GM21381 (cell line): ENCODE data around the gene VIPR1.
"Not testable (repeated sequence)": the region's sequence is repeated elsewhere in the genome, so short reads cannot be mapped to it uniquely, and the experiment has no call there.

Experiments used
- ATAC-seq: cut with Tn5 transposase; IDR thresholded peaks from one replicate; pipeline ENCODE4 v1.9.1; 2021; ENCODE audit warnings: mild to moderate bottlenecking, moderate library complexity; ENCODE audit not compliant: unreplicated experiment

The VIPR1 gene

DNA sequence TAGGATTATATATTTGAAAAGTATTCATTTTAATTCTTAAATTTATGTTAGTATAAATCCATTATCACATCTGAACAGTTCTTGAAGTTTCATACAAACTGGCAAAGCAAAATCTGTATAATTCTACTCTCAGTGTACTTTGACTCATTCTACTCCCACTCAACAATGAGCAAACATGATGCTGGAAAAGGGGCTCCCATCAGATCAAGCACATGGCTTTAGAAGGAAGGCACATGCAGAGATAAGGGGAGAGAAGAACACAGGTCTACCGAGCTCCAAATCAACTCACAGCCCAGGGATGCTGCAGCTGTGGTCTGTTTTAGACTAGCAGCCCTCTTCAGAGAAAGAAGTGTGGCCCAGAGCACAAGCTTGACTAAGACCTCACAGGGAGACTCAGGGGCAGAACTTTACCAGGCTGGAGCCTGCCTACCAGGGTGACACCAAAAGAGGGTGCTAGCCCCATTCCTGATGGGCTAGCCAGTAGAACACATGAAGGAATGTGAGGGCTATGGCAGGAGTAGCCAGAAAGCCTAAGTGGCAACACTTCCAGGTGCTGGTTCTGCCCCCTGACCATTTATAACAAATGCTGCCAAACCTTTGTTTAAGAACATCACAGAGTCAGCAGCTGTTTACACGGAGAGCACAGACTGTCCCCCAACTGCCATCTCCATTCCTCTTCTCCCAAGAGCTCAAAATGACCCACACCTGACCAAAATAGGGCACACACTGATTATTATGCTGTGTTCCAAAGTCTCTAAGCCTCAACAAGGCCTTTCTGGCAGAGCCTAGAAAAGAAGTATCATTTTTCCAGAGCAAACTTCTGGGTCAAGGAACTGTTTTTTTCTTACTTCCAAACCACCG lies 59.8 kb downstream of the VIPR1 start:
- no peak for ATAC-seq

DNA sequence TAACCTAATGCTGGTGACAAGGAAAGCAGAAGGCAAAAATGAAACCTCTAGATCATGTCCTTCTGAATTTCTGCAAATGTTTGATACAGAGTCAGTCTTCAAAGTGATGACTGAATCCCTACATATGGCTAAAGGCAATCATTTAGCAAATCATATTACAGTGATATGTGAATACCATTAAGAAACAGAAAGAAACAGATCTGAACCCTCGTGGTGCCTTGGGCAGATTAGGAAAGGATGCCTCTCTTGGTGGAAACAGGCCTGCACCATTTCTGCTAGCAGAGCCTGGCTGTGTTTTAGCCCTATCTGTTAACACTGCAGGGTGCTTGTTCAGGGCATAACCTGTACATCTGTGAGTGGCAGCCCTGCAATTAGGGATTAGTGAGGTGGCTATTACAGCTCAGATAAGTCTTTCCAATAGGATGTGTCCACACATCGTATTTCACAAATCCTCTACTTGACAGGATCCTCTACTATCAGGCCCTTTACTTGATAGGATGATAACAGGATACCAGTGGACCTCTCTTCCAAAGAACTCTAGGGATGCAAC lies 67.2 kb downstream of the VIPR1 start:
- ATAC-seq: no peak

DNA sequence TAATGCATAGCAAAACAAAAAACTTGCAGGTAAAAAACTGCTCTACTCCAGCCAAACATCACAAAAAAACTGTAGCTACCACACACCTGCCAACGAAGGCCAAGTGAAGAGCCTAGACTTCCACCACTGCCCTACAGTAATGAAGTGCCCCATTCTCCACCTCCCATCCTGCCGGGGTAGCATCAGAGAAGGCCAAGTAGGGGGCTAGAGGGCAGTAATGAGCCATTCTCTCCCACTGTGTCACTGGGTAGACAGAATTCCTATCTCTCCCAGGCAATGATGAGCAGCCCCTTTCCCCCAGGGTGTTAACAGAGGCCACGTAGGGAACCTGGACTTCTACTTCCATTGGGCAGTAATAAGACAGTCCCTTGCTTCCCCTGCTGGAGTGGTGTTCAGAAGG lies 69.8 kb downstream of the VIPR1 start:
- no peak for ATAC-seq

DNA sequence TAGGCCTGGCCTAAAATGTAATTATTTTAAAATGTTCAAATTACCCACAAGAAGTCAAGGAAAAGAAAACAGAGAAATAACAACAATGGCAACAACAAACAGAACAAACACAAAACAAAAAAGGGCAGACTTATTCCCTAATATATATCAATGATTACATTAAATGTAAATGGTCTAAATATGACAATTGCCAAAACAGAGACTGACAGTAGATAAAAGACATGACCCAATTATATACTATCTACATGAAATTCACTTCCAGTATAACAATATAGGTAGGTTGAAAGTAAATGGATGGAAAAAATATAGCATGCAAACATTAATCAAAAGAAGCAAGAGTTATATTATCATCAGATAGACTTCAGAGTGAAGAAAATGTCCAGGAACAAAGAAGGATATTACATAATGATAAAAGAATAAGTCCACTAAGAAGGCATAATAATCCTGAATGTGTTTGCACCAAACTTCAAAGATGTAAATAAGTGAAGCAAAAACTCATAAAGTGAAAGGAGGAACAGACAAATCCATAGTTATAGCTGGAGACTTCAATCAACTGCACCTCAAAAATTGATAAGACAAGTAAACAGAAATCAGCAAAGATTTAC lies 72.8 kb downstream of the VIPR1 start:
- no peak for ATAC-seq

DNA sequence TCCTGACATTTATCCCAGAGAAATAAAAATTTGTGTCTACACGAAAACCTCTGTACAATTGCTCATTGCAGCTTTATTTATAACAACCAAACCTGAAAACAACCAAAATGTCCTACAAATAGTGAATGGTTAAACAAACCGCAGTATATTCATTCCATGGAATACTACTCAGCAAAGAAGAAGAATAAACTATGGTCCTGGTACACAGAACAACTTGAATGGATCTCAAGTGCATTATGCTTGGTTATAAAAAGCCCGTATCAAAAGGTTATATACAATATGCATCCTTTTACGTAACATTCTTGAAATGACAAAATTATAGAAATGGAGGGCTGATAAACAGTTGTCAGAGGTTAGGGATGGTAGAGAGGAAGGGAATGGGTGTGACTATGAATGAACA lies 75.6 kb downstream of the VIPR1 start:
- ATAC-seq: no peak

DNA sequence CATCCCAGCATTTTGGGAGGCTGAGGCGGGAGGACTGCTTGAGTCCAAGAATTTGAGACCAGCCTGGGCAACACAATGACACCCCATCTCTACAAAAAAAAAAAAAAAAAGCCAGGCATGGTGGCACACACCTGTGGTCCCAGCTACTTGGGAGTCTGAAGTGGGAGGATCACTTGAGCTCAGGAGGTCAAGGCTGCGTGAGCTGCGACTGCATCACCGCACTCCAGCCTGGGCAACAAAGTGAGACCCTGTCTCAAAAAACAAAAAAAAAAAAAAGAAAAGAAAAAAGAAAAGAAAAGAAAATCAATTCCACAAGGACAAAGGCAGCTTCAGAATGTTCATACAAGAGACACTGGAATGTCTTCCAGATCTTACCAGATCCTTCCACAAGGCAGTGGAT lies 76.9 kb downstream of the VIPR1 start:
- not testable (repeated sequence) for ATAC-seq

DNA sequence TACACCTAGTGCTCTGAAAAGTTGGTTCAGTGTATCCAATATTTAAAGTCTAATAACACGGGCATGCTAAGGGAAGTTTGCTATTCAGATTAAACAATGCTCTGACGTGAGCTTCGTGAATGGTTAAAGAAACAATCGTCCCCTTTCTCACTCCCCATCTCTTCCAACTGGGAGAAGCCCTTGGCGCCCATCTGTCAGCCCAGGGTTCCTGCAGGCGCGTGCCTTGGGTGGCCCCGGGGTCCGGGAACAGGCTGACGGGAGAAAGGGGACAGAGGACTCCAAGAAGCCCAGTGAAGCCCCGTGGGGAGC lies 78.9 kb downstream of the VIPR1 start:
- no peak for ATAC-seq

DNA sequence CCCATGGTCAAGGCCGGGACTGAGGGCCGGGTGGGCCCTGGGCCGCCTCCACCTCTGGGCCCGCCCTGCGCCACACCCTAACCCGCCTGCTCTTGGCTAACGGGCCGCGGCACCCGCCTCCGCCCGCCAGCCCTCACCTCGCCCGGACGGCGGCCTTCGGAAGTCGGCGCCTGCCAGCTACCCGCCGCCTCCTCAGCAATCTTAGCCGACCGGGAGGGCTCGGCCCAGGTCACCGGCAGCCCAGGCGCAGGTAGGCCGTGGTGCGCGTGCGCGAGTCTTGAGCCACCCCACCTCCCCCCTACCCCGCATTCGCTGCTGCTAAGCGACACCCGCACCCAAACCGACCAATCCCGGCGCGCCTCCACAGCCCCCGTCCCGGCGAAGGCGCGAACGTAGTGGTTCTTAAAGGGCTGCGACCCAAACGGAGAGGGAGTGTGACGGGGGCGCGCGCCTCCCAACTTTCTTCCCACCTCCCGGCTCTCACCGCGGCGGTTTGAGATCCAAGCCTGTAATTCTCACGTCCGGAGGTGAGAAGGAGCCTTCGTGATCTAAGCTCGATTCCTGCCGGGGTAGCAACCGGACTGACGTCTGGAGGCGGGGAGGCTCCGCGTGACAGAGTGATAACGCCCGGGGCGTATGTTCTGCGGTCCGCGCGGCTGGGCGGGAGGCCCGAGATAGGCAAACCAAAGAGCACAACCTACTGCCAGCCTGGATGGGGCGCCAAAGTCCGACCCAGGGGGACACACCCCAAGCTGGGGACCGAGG lies 79.4 kb downstream of the VIPR1 start, which contains the start of gene SEC22C:
SEC22C (minus strand) TSS at position 259 of the 765 bp plus-strand sequence. CDS start 12,921 bp downstream, outside the sequence.
- peak; percentile 90 for ATAC-seq

DNA sequence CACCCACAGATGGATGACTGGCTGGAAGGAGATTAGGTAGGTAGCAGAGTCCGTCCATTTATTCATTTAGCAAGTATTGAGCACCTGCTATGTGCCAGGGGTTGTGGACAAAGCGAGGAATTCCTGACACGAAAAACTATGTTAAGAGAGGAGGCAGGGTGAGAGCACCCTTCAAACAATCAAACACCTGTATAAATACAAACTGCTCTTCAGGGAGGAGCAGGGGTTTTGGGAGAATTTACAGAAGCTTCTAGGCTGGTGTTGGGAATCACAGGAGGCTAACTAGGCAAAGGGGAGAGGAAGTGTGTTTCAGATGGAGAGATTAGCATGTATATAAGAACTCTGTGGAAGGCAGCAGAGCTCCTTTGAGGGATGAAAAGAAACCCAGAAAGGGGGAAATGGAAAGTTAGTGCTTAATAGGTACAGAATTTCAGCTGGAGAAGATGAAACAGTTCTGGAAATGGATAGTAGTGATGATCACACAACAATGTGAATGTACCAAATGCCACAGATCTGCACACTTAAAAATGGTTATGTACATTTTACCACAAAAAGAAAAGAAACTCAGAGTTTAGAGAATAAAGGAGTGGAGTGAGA lies 80.1 kb downstream of the VIPR1 start:
- ATAC-seq: no peak
